Body of pancreas (tissue), 4 donors: ENCODE measurements around the gene TMEM82. TPM values are rescaled to one million over a fixed set of nuclear protein-coding genes. Genes with fewer than 3 reads are reported as not detected.

Experiments
- ATAC-seq: fragments of 150-250 bp; one replicate; pipeline ENCODE4 v1.9.1; 2016
- DNase-seq, 4 donors: peaks; one replicate each; pipeline ENCODE4 v3.0.0-alpha.2; 2019
- H3K27ac ChIP-seq, 4 donors: fragments of 200-600 bp; sonication (generic); 1 replicate in 3 of 4; 2 replicates in 1 of 4; pipeline versions ENCODE4 v1.5.1 to v1.6.1; 2016 to 2019; ENCODE audit warnings: mild to moderate bottlenecking in 1 of 4, mixed read lengths in 1 of 4, moderate library complexity in 1 of 4
- H3K27me3 ChIP-seq, 2 donors: fragments of 200-600 bp; sonication (generic); one replicate each; pipeline ENCODE4 v1.6.0; 2016; ENCODE audit warnings: mild to moderate bottlenecking in 1 of 2
- H3K36me3 ChIP-seq, 2 donors: fragments of 200-600 bp; sonication (generic); replicated peaks in 1 of 2; 2 replicates each; pipeline ENCODE4 v1.5.1; 2016; ENCODE audit warnings: low read depth in 2 of 2; ENCODE audit not compliant: insufficient read depth in 1 of 2
- H3K4me1 ChIP-seq: fragments of 200-600 bp; sonication (generic); one replicate; pipeline ENCODE4 v1.6.0; 2016
- H3K4me3 ChIP-seq, 2 donors: fragments of 200-600 bp; sonication (generic); 1 replicate in 1 of 2; 2 replicates in 1 of 2; pipeline ENCODE4 v1.5.1; 2016 to 2019
- H3K9me3 ChIP-seq, 3 donors: fragments of 200-600 bp; sonication (generic); 1 replicate in 2 of 3; 2 replicates in 1 of 3; pipeline ENCODE4 v1.5.1; 2016
- CTCF ChIP-seq, 7 experiments: fragments of 450-650 bp in 4 of 7; fragments of 200-600 bp in 3 of 7; sonication (generic) in 3 of 7; IDR thresholded peaks; one replicate each; pipeline ENCODE4 v1.5.1; 2016 to 2019; ENCODE audit warnings: antibody characterized with exemption in 7 of 7
- POLR2A ChIP-seq, 3 donors: fragments of 450-650 bp; IDR thresholded peaks; one replicate each; pipeline ENCODE4 v1.6.1; 2016; ENCODE audit warnings: antibody characterized with exemption in 3 of 3, mild to moderate bottlenecking in 2 of 3
- WGBS, 2 donors: methylation state at CpG; one replicate each; pipeline ENCODE4 v1.1.5; 2017; 5-methylcytosine and 5-hydroxymethylcytosine counted together
- intact Hi-C: fragments of 100-400 bp; cut with DNase I; formaldehyde crosslinking; loops from one replicate; pipeline ENCODE4 v1.15.1; 2023
- total RNA-seq, 2 donors: library from RNA; depleted of rRNA; stranded (reverse); fragments of >200 nt; gene quantifications; one replicate each; pipeline ENCODE4 v1.1.0, GENCODE V29; 2016

Gene TMEM82
- total RNA-seq, 2 donors from 2014 or later: not detected

- H3K36me3 ChIP-seq: peaks cover 6 to 24% of the 10 kb centered on the region in 2 donors
- 87 to 96% methylated on average over 7 to 11 of the region's 11 CpGs for WGBS, 2 donors
- peaks cover 43% of the 10 kb centered on the region for H3K4me1 ChIP-seq
- DNase-seq (no peak), ATAC-seq (no peak)
- H3K27ac ChIP-seq: no peak overlapping the region
- intact Hi-C loops: no loop called here
- no peaks in the 10 kb centered on the region for H3K27me3 ChIP-seq
- H3K9me3 ChIP-seq: no peaks in the 10 kb centered on the region
- H3K4me3 ChIP-seq: no peak overlapping the region
- TF ChIP-seq POLR2A (IDR thresholded peaks at IDR 0.05): no peak
- TF ChIP-seq CTCF (IDR thresholded peaks at IDR 0.05): no peak
Measured at GRCh38 chr1:15733218-15733725, 9.0 kb upstream of the TMEM82 start.

GRCh38 chr1:15733726-15734226, 8.5 kb upstream of the TMEM82 start:
- peaks cover under 1 to 24% of the 10 kb centered on the region in 2 donors for H3K36me3 ChIP-seq
- DNase-seq: no peak

DNA sequence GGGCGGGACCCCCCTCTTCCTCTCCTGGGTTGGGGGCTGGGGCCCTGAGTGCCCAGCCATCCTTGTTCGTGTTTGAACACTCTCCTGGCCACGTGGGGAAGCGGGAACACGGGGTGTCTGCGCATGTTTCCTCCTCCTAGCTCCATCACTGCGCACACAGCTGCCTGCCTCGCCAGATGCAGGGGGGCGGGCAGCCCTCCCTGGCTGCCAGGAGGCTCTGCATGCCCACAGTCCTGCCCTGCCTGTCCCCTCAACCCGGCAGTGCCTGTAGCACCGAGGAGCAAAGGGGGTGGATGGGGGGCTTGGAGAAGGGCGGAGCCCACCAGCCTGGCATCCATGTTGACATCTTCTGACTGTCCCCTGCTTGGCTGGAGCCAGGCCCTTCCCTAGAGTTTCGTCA, 8.0 kb upstream of the TMEM82 start:
- no peaks in the 10 kb centered on the region for H3K9me3 ChIP-seq
- intact Hi-C loops: no loop called here
- no peaks in the 10 kb centered on the region for H3K27me3 ChIP-seq
- TF ChIP-seq CTCF (IDR thresholded peaks at IDR 0.05) (no peak), POLR2A (IDR thresholded peaks at IDR 0.05) (no peak)
- peaks cover 53% of the 10 kb centered on the region for H3K4me1 ChIP-seq
- peak overlapping the region; percentile 79 to 99 (median 95) for H3K27ac ChIP-seq
- no peak overlapping the region for H3K4me3 ChIP-seq
- 77 to 88% methylated on average over 7 to 13 of the region's 13 CpGs for WGBS, 2 donors
- ATAC-seq (no peak), DNase-seq (no peak)
- peaks cover 0 to 24% of the 10 kb centered on the region in 2 donors for H3K36me3 ChIP-seq

More at GRCh38 chr1:15733726-15734226, 8.5 kb upstream of the TMEM82 start:
- H3K4me3 ChIP-seq: no peak overlapping the region
- 85 to 91% methylated on average over 4 to 26 of the region's 27 CpGs for WGBS, 2 donors
- no peaks in the 10 kb centered on the region for H3K27me3 ChIP-seq
- peaks cover 48% of the 10 kb centered on the region for H3K4me1 ChIP-seq
- ATAC-seq: no peak
- H3K27ac ChIP-seq: peak overlapping the region in 2 of 4 donors; percentile 97 to 99
- no peaks in the 10 kb centered on the region for H3K9me3 ChIP-seq
- TF ChIP-seq CTCF (IDR thresholded peaks at IDR 0.05): no peak
- no peak for TF ChIP-seq POLR2A (IDR thresholded peaks at IDR 0.05)
- intact Hi-C loops: no loop called here

DNA sequence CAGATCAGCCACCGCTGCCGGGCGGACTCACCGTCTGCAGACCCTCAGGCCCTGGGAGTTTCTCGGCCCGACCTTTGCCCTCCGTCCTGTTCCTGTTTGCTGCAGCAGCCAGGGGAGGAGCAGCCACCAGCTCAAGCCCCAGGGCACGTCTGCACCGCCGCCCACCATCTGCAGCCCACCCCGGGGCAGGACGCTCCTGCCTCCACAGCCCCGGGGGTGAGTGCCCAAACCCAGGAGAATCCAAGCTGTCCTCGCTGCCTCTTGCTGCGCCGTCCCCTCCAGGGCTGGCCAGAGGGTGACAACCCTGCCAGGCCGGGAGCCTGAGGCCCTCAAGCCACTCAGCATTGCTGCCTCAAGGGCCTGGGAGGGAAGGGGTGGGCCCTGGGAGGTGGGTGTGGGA, 7.4 kb upstream of the TMEM82 start:
- Histone ChIP-seq H3K36me3 (peaks cover 0 to 22% of the 10 kb centered on the region in 2 donors), H3K27me3 (no peaks in the 10 kb centered on the region), H3K4me3 (no peak overlapping the region), H3K9me3 (no peaks in the 10 kb centered on the region), H3K27ac (peak overlapping the region; percentile 79 to 99 (median 95)), H3K4me1 (peaks cover 53% of the 10 kb centered on the region)
- ATAC-seq (peak; percentile 0), DNase-seq (peak in 1 of 4 donors; percentile 26)
- intact Hi-C loops: no loop called here
- 57 to 82% methylated on average over 9 to 17 of the region's 17 CpGs for WGBS, 2 donors
- TF ChIP-seq CTCF (IDR thresholded peaks at IDR 0.05) (no peak), POLR2A (IDR thresholded peaks at IDR 0.05) (no peak)
